Spleen (tissue), 11 donors: ENCODE data around the gene TBXAS1. TPM values are rescaled to one million over a fixed set of nuclear protein-coding genes. Genes with fewer than 3 reads are reported as not detected.
A peak's percentile ranks its signal among the peaks of the same experiment; 100 is the strongest.

Experiments used
- DNase-seq: peaks from one replicate; pipeline ENCODE4 v3.0.0-alpha.2; 2020
- H3K27ac ChIP-seq, 8 donors: fragments of 200-600 bp; sonication (generic) in 7 of 8; 1 replicate in 4 of 8; 2 replicates in 4 of 8; pipeline versions ENCODE4 v1.5.0 to v1.8.0; 2016 to 2021; ENCODE audit warnings: inconsistent platforms in 4 of 8, mild to moderate bottlenecking in 4 of 8, moderate library complexity in 1 of 8
- H3K27me3 ChIP-seq, 7 donors: fragments of 200-600 bp; sonication (generic) in 6 of 7; replicated peaks in 1 of 7; 1 replicate in 4 of 7; 2 replicates in 3 of 7; pipeline versions ENCODE4 v1.5.0 to v1.8.0; 2016 to 2021; ENCODE audit warnings: inconsistent platforms in 3 of 7, mild to moderate bottlenecking in 1 of 7
- H3K36me3 ChIP-seq, 6 donors: fragments of 200-600 bp; sonication (generic) in 5 of 6; 1 replicate in 4 of 6; 2 replicates in 2 of 6; pipeline versions ENCODE4 v1.5.0 to v1.8.0; 2016 to 2021; ENCODE audit warnings: inconsistent platforms in 2 of 6
- H3K4me1 ChIP-seq, 6 donors: fragments of 200-600 bp; sonication (generic) in 5 of 6; 1 replicate in 3 of 6; 2 replicates in 3 of 6; pipeline versions ENCODE4 v1.5.0 to v1.8.0; 2016 to 2021; ENCODE audit warnings: inconsistent platforms in 3 of 6
- H3K4me3 ChIP-seq, 8 donors: fragments of 200-600 bp; sonication (generic) in 7 of 8; 1 replicate in 4 of 8; 2 replicates in 4 of 8; pipeline versions ENCODE4 v1.5.0 to v1.8.0; 2016 to 2021; ENCODE audit warnings: inconsistent platforms in 4 of 8, mild to moderate bottlenecking in 4 of 8, moderate library complexity in 2 of 8
- H3K9me3 ChIP-seq, 8 donors: fragments of 200-600 bp; sonication (generic) in 7 of 8; 1 replicate in 4 of 8; 2 replicates in 4 of 8; pipeline versions ENCODE4 v1.5.0 to v1.8.0; 2016 to 2021; ENCODE audit warnings: inconsistent platforms in 4 of 8
- CTCF ChIP-seq, 11 experiments: fragments of 200-600 bp in 7 of 11; fragments of 450-650 bp in 4 of 11; sonication (generic) in 4 of 11; IDR thresholded peaks in 8 of 11; conservative IDR thresholded peaks in 3 of 11; 1 replicate in 7 of 11; 2 replicates in 4 of 11; pipeline versions ENCODE4 v1.4.0 to v1.8.0; 2016 to 2021; ENCODE audit warnings: antibody characterized with exemption in 11 of 11, inconsistent platforms in 4 of 11, mild to moderate bottlenecking in 1 of 11
- POLR2A ChIP-seq, 3 donors: fragments of 450-650 bp; IDR thresholded peaks; one replicate each; pipeline ENCODE4 v1.5.1; 2017; ENCODE audit warnings: antibody characterized with exemption in 3 of 3, mild to moderate bottlenecking in 1 of 3
- POLR2AphosphoS5 ChIP-seq, 3 donors: sonication (generic); formaldehyde crosslinking; IDR thresholded peaks; one replicate each; pipeline ENCODE4 v1.5.1; 2017; ENCODE audit warnings: antibody characterized with exemption in 3 of 3
- WGBS, 5 donors: extraction: QIAGEN DNeasy Blood & Tissue Kit in 3 of 5; methylation state at CpG; one replicate each; pipeline versions ENCODE4 v1.1.5 to v1.1.7; 2013 to 2018; 5-methylcytosine and 5-hydroxymethylcytosine counted together
- intact Hi-C: fragments of 100-400 bp; cut with DNase I; formaldehyde crosslinking; loops from one replicate; pipeline ENCODE4 v1.15.0; 2023; ENCODE audit warnings: low total_unique reads
- polyA plus RNA-seq, 3 donors: library from polyadenylated mRNA; stranded (reverse); fragments of 200-250 nt; gene quantifications; one replicate each; pipeline ENCODE4 v1.2.1, GENCODE V29; 2013
- total RNA-seq, 7 donors: library from RNA; depleted of rRNA in 3 of 7; stranded (reverse); fragments of >200 nt in 3 of 7; fragmentation: NEBNext Ultra II Directional in 4 of 7; extraction: Animal tissue kit (Norgen Biotek cat#: 25700) in 4 of 7; gene quantifications; one replicate each; pipeline versions ENCODE4 v1.1.0 to v1.2.1, GENCODE V29; 2016 to 2021
- donor health status: healthy with polysubstance abuse.
- donor health status: DM: no; HTN: no; CAD: no; lungs with moderate emphysema.
- donor health status: DM: no; HTN: no; CAD: no.
- donor health status: Bipolar disorder and iron deficiency.
- donor health status: healthy.
- donor health status: DM: no; HTN: no; CAD: no.
- donor health status: DM: yes; HTN: yes; CAD: no.

The TBXAS1 gene
- total and polyA plus RNA-seq, 10 donors: 19.8 to 287 (median 147) TPM

DNA sequence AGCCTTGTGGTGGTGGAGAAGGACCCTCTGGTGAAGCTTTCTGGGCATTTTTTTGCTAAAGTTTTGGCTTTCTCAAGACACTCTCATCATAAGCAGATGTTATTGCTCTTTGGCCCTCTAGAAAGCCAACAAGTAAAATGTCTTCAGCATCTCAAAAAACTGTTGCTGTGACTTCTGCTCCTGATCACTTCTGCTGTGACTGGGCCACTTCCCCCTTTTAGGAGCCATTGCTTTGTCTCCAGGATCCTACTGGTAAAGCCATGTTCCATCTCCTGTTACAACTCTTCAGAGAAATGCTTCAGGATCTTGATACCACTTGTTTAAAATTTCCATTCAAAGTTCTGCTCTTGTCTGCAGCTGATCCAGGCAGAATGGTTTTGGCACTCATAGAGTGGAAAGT lies 222.8 kb downstream of the TBXAS1 start:
- Histone ChIP-seq H3K27ac (no peak overlapping the region), H3K36me3 (peaks cover 0 to 93% (median 7%) of the 10 kb centered on the region in 6 donors), H3K9me3 (no peaks in the 10 kb centered on the region), H3K4me3 (no peak overlapping the region), H3K27me3 (no peaks in the 10 kb centered on the region), H3K4me1 (peaks cover 0 to 82% (median 34%) of the 10 kb centered on the region in 6 donors)
- TF ChIP-seq CTCF (IDR thresholded peaks at IDR 0.05 in 8 of 11, conservative IDR thresholded peaks at IDR 0.05 in 3 of 11): no peak
- no peak for TF ChIP-seq POLR2AphosphoS5 (IDR thresholded peaks at IDR 0.05)
- TF ChIP-seq POLR2A (IDR thresholded peaks at IDR 0.05): no peak
- intact Hi-C loops: no loop called here
- DNase-seq: no peak

DNA sequence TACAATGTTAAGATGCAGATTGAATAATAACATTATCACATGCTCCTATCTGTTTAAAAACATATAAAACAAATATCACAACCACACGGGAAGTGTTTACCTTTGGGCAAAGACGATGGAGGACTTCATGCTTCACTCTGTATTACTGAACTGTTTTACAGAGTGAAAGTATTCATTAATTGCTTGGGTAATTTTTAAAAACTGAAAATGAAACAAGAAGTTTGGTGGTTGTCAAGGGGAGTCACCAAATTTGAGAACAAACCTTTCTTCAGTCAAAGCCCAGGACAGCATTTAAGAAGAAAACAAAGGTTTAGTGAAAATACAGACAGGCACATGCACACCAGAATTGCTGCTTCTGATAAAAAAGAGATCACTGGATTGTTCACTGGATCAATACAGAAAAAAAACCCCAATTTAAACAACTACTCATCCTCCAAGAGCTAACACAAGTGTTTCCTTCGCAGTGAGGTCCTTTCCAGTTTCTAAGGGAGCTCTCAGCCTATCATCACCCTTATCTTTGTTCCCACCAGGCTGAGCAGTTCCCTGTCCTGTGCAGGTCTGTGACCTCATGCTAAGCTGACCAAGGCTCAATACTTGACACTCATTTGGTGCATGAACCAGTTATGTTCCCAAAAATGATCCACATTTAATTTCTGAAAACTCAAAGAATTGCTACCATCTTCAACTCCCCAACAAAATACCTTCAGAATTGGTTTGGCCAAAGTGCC lies 224.9 kb downstream of the TBXAS1 start:
- Histone ChIP-seq H3K27ac (peak overlapping the region in 5 of 8 donors; percentile 3 to 72 (median 67)), H3K4me3 (no peak overlapping the region), H3K4me1 (peaks cover 3 to 93% (median 31%) of the 10 kb centered on the region in 6 donors), H3K9me3 (no peaks in the 10 kb centered on the region), H3K36me3 (peaks cover 0 to 89% (median 10%) of the 10 kb centered on the region in 6 donors), H3K27me3 (no peaks in the 10 kb centered on the region)
- DNase-seq: no peak
- TF ChIP-seq CTCF (IDR thresholded peaks at IDR 0.05 in 8 of 11, conservative IDR thresholded peaks at IDR 0.05 in 3 of 11): no peak
- no peak for TF ChIP-seq POLR2A (IDR thresholded peaks at IDR 0.05)
- TF ChIP-seq POLR2AphosphoS5 (IDR thresholded peaks at IDR 0.05): no peak
- 60 to 69% (median 63%) methylated on average over 3 of the region's 3 CpGs for WGBS, 5 donors
- intact Hi-C loops: no loop called here

DNA sequence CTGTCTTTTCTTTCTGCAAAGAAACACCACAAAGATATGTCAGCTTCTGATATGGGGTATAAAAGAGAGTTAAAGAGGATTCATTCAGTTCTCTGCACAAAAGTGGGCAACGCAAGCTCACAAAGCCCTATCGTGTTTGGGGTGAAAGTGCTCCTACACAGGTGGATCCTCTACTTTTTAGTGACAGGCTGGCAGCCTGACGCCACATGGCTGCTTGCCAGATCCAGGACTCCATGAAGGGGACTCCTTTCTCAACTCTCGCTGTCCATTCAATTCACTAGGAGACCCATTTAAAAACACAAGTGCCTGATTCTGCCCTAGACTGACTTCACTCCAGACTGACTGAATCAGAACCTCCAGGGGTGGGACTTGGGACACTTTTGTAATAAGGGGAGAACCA lies 225.7 kb downstream of the TBXAS1 start:
- TF ChIP-seq POLR2AphosphoS5 (IDR thresholded peaks at IDR 0.05) (no peak), POLR2A (IDR thresholded peaks at IDR 0.05) (no peak), CTCF (IDR thresholded peaks at IDR 0.05 in 8 of 11, conservative IDR thresholded peaks at IDR 0.05 in 3 of 11) (no peak)
- peaks cover 0 to 81% (median 10%) of the 10 kb centered on the region in 6 donors for H3K36me3 ChIP-seq
- H3K27me3 ChIP-seq: no peaks in the 10 kb centered on the region
- 87 to 95% (median 92%) methylated on average over 4 of the region's 4 CpGs for WGBS, 5 donors
- intact Hi-C loops: no loop called here
- H3K4me3 ChIP-seq: no peak overlapping the region
- no peaks in the 10 kb centered on the region for H3K9me3 ChIP-seq
- peak overlapping the region in 5 of 8 donors; percentile 3 to 72 (median 67) for H3K27ac ChIP-seq
- DNase-seq: no peak
- H3K4me1 ChIP-seq: peaks cover 11 to 93% (median 31%) of the 10 kb centered on the region in 6 donors

- Histone ChIP-seq H3K36me3 (peaks cover 0 to 72% (median 10%) of the 10 kb centered on the region in 6 donors), H3K4me1 (peaks cover 21 to 94% (median 39%) of the 10 kb centered on the region in 6 donors), H3K27ac (peak overlapping the region in 1 of 8 donors; percentile 13), H3K27me3 (no peaks in the 10 kb centered on the region), H3K4me3 (no peak overlapping the region), H3K9me3 (no peaks in the 10 kb centered on the region)
- intact Hi-C loops: no loop called here
- no peak for DNase-seq
- TF ChIP-seq CTCF (IDR thresholded peaks at IDR 0.05 in 8 of 11, conservative IDR thresholded peaks at IDR 0.05 in 3 of 11): no peak
- TF ChIP-seq POLR2A (IDR thresholded peaks at IDR 0.05): no peak
- TF ChIP-seq POLR2AphosphoS5 (IDR thresholded peaks at IDR 0.05): no peak
- WGBS, 5 donors: 94 to 100% (median 96%) methylated on average over 2 of the region's 2 CpGs
These were observed 226.8 kb downstream of the TBXAS1 start for GRCh38 chr7:140055833-140056232.
